GM10266 (cell line): ENCODE measurements around the gene MAP1LC3C.

ENCODE experiments used
- DNase-seq: peaks from one replicate; pipeline ENCODE4 v3.0.0; 2012; ENCODE audit errors: extremely low spot score
- TF ChIP-seq, protein P1 (sequence below): IDR thresholded peaks from 2 replicates; pipeline ENCODE4 v1.5.1; 2012; ENCODE audit warnings: mild to moderate bottlenecking, low read depth; ENCODE audit not compliant: control insufficient read depth, insufficient read depth; ENCODE audit errors: missing control alignments

Gene MAP1LC3C

GRCh38 chr1:241950390-241950789 lies 48.5 kb downstream of the MAP1LC3C start:
- no peak for DNase-seq

GRCh38 chr1:241947354-241947753 lies 51.5 kb downstream of the MAP1LC3C start:
- no peak for DNase-seq
- TF ChIP-seq, protein P1, sequence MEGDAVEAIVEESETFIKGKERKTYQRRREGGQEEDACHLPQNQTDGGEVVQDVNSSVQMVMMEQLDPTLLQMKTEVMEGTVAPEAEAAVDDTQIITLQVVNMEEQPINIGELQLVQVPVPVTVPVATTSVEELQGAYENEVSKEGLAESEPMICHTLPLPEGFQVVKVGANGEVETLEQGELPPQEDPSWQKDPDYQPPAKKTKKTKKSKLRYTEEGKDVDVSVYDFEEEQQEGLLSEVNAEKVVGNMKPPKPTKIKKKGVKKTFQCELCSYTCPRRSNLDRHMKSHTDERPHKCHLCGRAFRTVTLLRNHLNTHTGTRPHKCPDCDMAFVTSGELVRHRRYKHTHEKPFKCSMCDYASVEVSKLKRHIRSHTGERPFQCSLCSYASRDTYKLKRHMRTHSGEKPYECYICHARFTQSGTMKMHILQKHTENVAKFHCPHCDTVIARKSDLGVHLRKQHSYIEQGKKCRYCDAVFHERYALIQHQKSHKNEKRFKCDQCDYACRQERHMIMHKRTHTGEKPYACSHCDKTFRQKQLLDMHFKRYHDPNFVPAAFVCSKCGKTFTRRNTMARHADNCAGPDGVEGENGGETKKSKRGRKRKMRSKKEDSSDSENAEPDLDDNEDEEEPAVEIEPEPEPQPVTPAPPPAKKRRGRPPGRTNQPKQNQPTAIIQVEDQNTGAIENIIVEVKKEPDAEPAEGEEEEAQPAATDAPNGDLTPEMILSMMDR = no peak

More at GRCh38 chr1:241950390-241950789, 48.5 kb downstream of the MAP1LC3C start:
- TF ChIP-seq, protein P1 = no peak
